Measurements from ENCODE around the gene RERE. TPM values are rescaled to one million over a fixed set of nuclear protein-coding genes. Genes with fewer than 3 reads are reported as not detected.
A peak's percentile ranks its signal among the peaks of the same experiment; 100 is the strongest.

The RERE gene
- total RNA-seq, 4 donors from 2014 or later = 86.4 to 111 (median 103) TPM

DNA sequence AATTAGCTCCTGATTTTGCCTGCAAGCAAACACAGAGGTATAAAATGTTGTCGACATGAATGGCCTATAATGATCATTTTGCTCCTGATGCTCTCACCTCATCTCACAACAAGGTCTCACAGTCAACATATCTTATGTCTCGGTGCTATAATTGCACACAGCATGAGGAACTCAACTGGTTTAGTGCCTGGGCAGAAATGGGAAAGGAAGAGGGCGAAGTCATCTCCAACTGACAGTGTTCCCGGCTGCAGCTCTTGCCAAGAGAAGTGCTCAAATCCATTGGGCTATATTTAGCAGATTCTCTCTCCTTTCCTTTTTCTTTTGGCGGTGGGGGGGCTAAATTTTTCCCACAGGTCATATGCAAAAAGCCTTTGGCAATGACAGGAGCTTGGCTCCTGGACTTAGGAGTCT is 446.5 kb downstream of the RERE start:
- H3K27ac ChIP-seq = peak overlapping the region; percentile 54 to 91 (median 82)
- TF ChIP-seq POLR2A (IDR thresholded peaks at IDR 0.05) = no peak
- TF ChIP-seq CTCF (IDR thresholded peaks at IDR 0.05) = no peak
- TF ChIP-seq EP300 (IDR thresholded peaks at IDR 0.05) = no peak
- no peaks in the 10 kb centered on the region for H3K27me3 ChIP-seq
- WGBS, 2 donors = 16 to 25% methylated on average over 5 of the region's 5 CpGs
- DNase-seq (ENCODE audit: low spot score in 2 of 2) = no peak
- peaks cover 0 to 4% (median 0%) of the 10 kb centered on the region in 3 donors for H3K36me3 ChIP-seq
- H3K4me3 ChIP-seq = no peak overlapping the region
- peaks cover 0 to 97% (median 58%) of the 10 kb centered on the region in 4 donors for H3K4me1 ChIP-seq
- H3K9me3 ChIP-seq = no peaks in the 10 kb centered on the region

DNA sequence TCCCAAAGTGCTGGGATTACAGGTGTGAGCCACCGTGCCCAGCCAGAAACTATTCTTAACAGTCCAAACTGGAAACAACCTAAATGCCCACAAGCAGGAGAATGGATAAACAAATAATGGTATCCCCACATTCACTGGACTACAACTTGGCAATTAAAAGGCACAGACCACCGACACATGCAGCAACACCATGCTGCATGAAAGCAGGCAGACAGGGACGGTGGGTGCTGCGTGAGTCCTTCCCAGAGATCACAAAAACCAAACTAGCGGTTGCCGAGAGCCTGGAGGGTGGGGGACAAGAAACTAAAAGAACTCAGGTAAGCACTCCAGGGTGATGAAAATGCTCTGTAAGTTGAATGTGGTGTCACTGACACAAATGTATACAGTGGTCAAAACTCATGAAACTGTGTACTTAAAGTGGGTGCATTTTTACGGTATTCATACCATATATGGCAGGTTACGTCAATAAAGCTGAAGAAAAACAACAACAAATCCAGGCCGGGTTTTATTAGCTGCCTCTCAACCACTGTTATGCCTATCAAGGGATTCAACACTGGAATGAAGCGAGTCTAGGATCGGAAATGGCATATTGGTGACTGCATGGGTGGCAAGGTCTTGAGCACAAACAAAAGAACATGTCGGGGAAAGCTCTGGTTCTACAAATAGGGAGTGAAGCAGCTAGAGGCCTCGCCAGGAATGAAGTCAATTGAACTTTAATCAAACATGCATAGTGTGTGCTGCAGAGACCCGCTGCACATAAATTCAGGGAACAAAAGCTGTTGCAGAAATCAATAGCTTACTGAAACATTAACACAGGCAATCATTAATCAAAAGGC is 447.2 kb downstream of the RERE start:
- TF ChIP-seq EP300 (IDR thresholded peaks at IDR 0.05) (peak in 1 of 2 donors; percentile 28), POLR2A (IDR thresholded peaks at IDR 0.05) (no peak), CTCF (IDR thresholded peaks at IDR 0.05) (no peak)
- DNase-seq (ENCODE audit: low spot score in 2 of 2) = no peak
- no peak overlapping the region for H3K4me3 ChIP-seq
- H3K9me3 ChIP-seq = no peaks in the 10 kb centered on the region
- H3K36me3 ChIP-seq = peaks cover 0 to 8% (median 0%) of the 10 kb centered on the region in 3 donors
- H3K27me3 ChIP-seq = no peaks in the 10 kb centered on the region
- peak overlapping the region; percentile 54 to 91 (median 82) for H3K27ac ChIP-seq
- H3K4me1 ChIP-seq = peaks cover 0 to 100% (median 58%) of the 10 kb centered on the region in 4 donors
- WGBS, 2 donors = 44% methylated on average over 14 of the region's 14 CpGs

DNA sequence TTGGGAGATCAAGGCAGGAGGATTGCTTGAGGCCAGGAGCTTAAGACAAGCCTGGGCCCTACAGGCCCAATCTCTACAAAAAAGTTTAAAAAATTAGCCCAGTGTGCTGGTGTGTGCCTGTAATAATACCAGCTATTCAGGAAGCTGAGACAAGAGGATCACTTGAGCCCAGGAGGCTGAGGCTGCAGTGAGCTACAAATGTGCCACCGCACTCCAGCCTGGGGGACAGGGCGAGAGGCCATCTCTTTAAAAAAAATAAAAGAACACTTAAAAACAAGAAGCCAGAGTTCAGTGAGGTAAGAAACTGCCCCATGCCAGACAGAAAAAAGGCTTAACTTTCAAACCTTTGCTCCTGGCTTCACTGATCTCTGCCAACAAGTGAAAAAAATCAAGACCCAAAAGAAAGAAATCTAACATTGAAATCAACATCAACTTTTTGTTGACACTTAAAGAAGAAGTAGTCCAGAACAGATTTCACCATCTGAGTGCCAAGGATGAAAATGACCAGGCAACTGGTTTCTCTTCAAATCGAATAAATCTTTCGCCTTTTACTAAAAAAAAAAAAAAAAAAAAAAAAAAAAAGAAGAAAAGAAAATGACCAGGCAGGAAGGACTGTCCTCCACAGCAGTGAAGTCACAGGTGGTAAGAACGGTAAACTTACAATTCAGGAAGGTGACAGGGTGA is 448.3 kb downstream of the RERE start:
- H3K27me3 ChIP-seq = no peaks in the 10 kb centered on the region
- H3K4me1 ChIP-seq = peaks cover 0 to 100% (median 60%) of the 10 kb centered on the region in 4 donors
- H3K4me3 ChIP-seq = no peak overlapping the region
- H3K36me3 ChIP-seq = peaks cover 0 to 19% (median 0%) of the 10 kb centered on the region in 3 donors
- peak overlapping the region in 2 of 4 donors; percentile 91 for H3K27ac ChIP-seq
- TF ChIP-seq POLR2A (IDR thresholded peaks at IDR 0.05) (no peak), EP300 (IDR thresholded peaks at IDR 0.05) (no peak), CTCF (IDR thresholded peaks at IDR 0.05) (no peak)
- 69 to 70% methylated on average over 5 of the region's 5 CpGs for WGBS, 2 donors
- no peaks in the 10 kb centered on the region for H3K9me3 ChIP-seq
- no peak for DNase-seq (ENCODE audit: low spot score in 2 of 2)

- no peaks in the 10 kb centered on the region for H3K27me3 ChIP-seq
- H3K27ac ChIP-seq = peak overlapping the region in 2 of 4 donors; percentile 29 to 44
- H3K36me3 ChIP-seq = peaks cover 0 to 32% (median 3%) of the 10 kb centered on the region in 3 donors
- no peaks in the 10 kb centered on the region for H3K9me3 ChIP-seq
- H3K4me1 ChIP-seq = peaks cover 0 to 100% (median 61%) of the 10 kb centered on the region in 4 donors
- TF ChIP-seq POLR2A (IDR thresholded peaks at IDR 0.05) (no peak), EP300 (IDR thresholded peaks at IDR 0.05) (no peak), CTCF (IDR thresholded peaks at IDR 0.05) (no peak)
- no peak overlapping the region for H3K4me3 ChIP-seq
- 53 to 64% methylated on average over 8 of the region's 8 CpGs for WGBS, 2 donors
- DNase-seq (ENCODE audit: low spot score in 2 of 2) = no peak
Measured at GRCh38 chr1:8367571-8368194, 449.8 kb downstream of the RERE start.
